IMR-90 (cell line): ENCODE data around the gene KIRREL2. TPM values are rescaled to one million over a fixed set of nuclear protein-coding genes. Genes with fewer than 3 reads are reported as not detected.

Experiments used
- ATAC-seq: fragments of 200-7000 bp; cut with Tn5 transposase; 2 replicates; pipeline ENCODE4 v1.9.1; 2020; ENCODE audit warnings: low read depth, mild to moderate bottlenecking, moderate library complexity
- BruUV-seq: library from RNA; stranded (reverse); fragments of 400-500 nt; replicated peaks from 2 replicates; lab custom pipeline; 2021; lab: Mats Ljungman, UMichigan
- CTCF ChIA-PET: fragments of 300-600 bp; formaldehyde crosslinking; extraction: SDS; loops from one replicate; lab custom pipeline; 2021; ENCODE audit warnings: antibody characterized with exemption; lab: Yijun Ruan, JAX
- POLR2A ChIA-PET: fragments of 300-600 bp; sonication (Branson Sonifier 250); formaldehyde crosslinking; loops from one replicate; lab custom pipeline; 2022; ENCODE audit warnings: antibody characterized with exemption; ENCODE audit not compliant: unreplicated experiment; lab: Charles Lee
- DNase-seq: peaks from one replicate; pipeline ENCODE4 v3.0.0; 2013
- H2AFZ ChIP-seq: replicated peaks from 2 replicates; pipeline ENCODE3; 2013; ENCODE audit warnings: low read length, mild to moderate bottlenecking; ENCODE audit not compliant: poor library complexity
- H2AK5ac ChIP-seq: 2 replicates; pipeline ENCODE4 v1.6.1; 2013; ENCODE audit warnings: low read depth, low read length, inconsistent platforms
- H2AK9ac ChIP-seq: replicated peaks from 2 replicates; pipeline ENCODE3; 2013; ENCODE audit warnings: mild to moderate bottlenecking, low read depth, low read length, moderate library complexity; ENCODE audit not compliant: poor library complexity
- H2BK120ac ChIP-seq: 2 replicates; pipeline ENCODE4 v1.6.1; 2013; ENCODE audit warnings: low read depth, low read length, inconsistent platforms
- H2BK15ac ChIP-seq: 3 replicates; pipeline ENCODE4 v1.6.1; 2013; ENCODE audit warnings: low read depth, low read length, inconsistent platforms
- H2BK20ac ChIP-seq: 2 replicates; pipeline ENCODE4 v1.6.1; 2013; ENCODE audit warnings: low read depth, mild to moderate bottlenecking, inconsistent platforms, low read length, moderate library complexity
- H2BK5ac ChIP-seq: 2 replicates; pipeline ENCODE4 v1.6.1; 2013; ENCODE audit warnings: mild to moderate bottlenecking, low read depth, low read length, inconsistent platforms; ENCODE audit not compliant: poor library complexity, severe bottlenecking
- H3K14ac ChIP-seq: replicated peaks from 2 replicates; pipeline ENCODE4 v1.6.1; 2013; ENCODE audit warnings: low read depth, low read length, inconsistent platforms
- H3K18ac ChIP-seq: 2 replicates; pipeline ENCODE4 v1.6.1; 2013; ENCODE audit warnings: low read depth, low read length, control low read depth
- H3K23ac ChIP-seq: 2 replicates; pipeline ENCODE4 v1.6.1; 2013; ENCODE audit warnings: low read depth, low read length, inconsistent platforms
- H3K27ac ChIP-seq: 2 replicates; pipeline ENCODE4 v1.5.1; 2013; ENCODE audit warnings: mild to moderate bottlenecking, control low read depth, low read length; ENCODE audit not compliant: insufficient read depth
- H3K27me3 ChIP-seq: 2 replicates; pipeline ENCODE4 v1.6.1; 2013; ENCODE audit warnings: low read length; ENCODE audit not compliant: control insufficient read depth, insufficient read depth
- H3K36me3 ChIP-seq: 2 replicates; pipeline ENCODE4 v1.6.1; 2013; ENCODE audit warnings: low read length, mixed read lengths; ENCODE audit not compliant: control insufficient read depth, insufficient read depth
- H3K4ac ChIP-seq: 2 replicates; pipeline ENCODE4 v1.6.1; 2013; ENCODE audit warnings: low read depth, low read length, inconsistent platforms
- H3K4me1 ChIP-seq: 2 replicates; pipeline ENCODE4 v1.6.1; 2013; ENCODE audit warnings: low read length, mixed read lengths; ENCODE audit not compliant: control insufficient read depth, insufficient read depth
- H3K4me2 ChIP-seq: 2 replicates; pipeline ENCODE4 v1.6.1; 2013; ENCODE audit warnings: low read depth, mild to moderate bottlenecking, control low read depth, low read length, moderate library complexity
- H3K4me3 ChIP-seq: 2 replicates; pipeline ENCODE4 v1.5.1; 2013; ENCODE audit warnings: low read depth, mild to moderate bottlenecking, control low read depth, low read length, moderate library complexity; ENCODE audit not compliant: insufficient read depth
- H3K56ac ChIP-seq: 2 replicates; pipeline ENCODE4 v1.6.1; 2013; ENCODE audit warnings: low read length, inconsistent platforms; ENCODE audit not compliant: insufficient read depth; ENCODE audit errors: extremely low read depth
- H3K79me1 ChIP-seq, 2 experiments: 2 replicates each; pipeline ENCODE4 v1.6.1; 2013; ENCODE audit warnings: low read length in 2 of 2, inconsistent platforms in 1 of 2, low read depth in 1 of 2
- H3K9ac ChIP-seq: 2 replicates; pipeline ENCODE4 v1.6.1; 2013; ENCODE audit warnings: low read depth, low read length, control low read depth
- H3K9me1 ChIP-seq: 2 replicates; pipeline ENCODE4 v1.6.1; 2013; ENCODE audit warnings: low read length, inconsistent platforms; ENCODE audit not compliant: insufficient read depth
- H3K9me3 ChIP-seq: 2 replicates; pipeline ENCODE4 v1.6.1; 2013; ENCODE audit warnings: low read length; ENCODE audit not compliant: control insufficient read depth, insufficient read depth
- H4K20me1 ChIP-seq: 2 replicates; pipeline ENCODE4 v1.6.1; 2013; ENCODE audit warnings: low read length, inconsistent platforms; ENCODE audit not compliant: insufficient read depth
- H4K5ac ChIP-seq: 2 replicates; pipeline ENCODE4 v1.6.1; 2013; ENCODE audit warnings: mild to moderate bottlenecking, low read depth, low read length, control low read depth
- H4K8ac ChIP-seq, 2 experiments: 2 replicates each; pipeline ENCODE4 v1.6.1; 2013; ENCODE audit warnings: low read depth in 2 of 2, low read length in 2 of 2, control low read depth in 1 of 2, inconsistent platforms in 1 of 2
- H4K91ac ChIP-seq: 2 replicates; pipeline ENCODE4 v1.6.1; 2013; ENCODE audit warnings: low read depth, low read length, inconsistent platforms; ENCODE audit not compliant: insufficient read depth
- BHLHE40 ChIP-seq: fragments of 150-350 bp; IDR thresholded peaks from 2 replicates; pipeline ENCODE4 v1.6.1; 2016; ENCODE audit warnings: mild to moderate bottlenecking, low read depth, low read length
- CEBPB ChIP-seq: IDR thresholded peaks from 2 replicates; pipeline ENCODE4 v1.6.1; 2012; ENCODE audit warnings: low read depth, low read length, improper control_type of control experiment
- ELK1 ChIP-seq: fragments of 150-350 bp; IDR thresholded peaks from 2 replicates; pipeline ENCODE4 v1.6.1; 2016; ENCODE audit warnings: low read depth, mild to moderate bottlenecking, low read length, moderate library complexity, borderline replicate concordance
- FOS ChIP-seq: fragments of 150-350 bp; IDR thresholded peaks from 2 replicates; pipeline ENCODE4 v1.6.1; 2016; ENCODE audit warnings: low read depth, low read length
- MAFK ChIP-seq: IDR thresholded peaks from 2 replicates; pipeline ENCODE4 v1.6.1; 2012; ENCODE audit warnings: low read depth, low read length, improper control_type of control experiment
- MAZ ChIP-seq: IDR thresholded peaks from 2 replicates; pipeline ENCODE4 v1.6.1; 2012; ENCODE audit warnings: low read depth, mild to moderate bottlenecking, low read length, improper control_type of control experiment, moderate library complexity, borderline replicate concordance
- MXI1 ChIP-seq: IDR thresholded peaks from 2 replicates; pipeline ENCODE4 v1.6.1; 2012; ENCODE audit warnings: low read depth, mild to moderate bottlenecking, low read length, moderate library complexity, borderline replicate concordance
- NFE2L2 ChIP-seq: fragments of 150-350 bp; IDR thresholded peaks from 2 replicates; pipeline ENCODE4 v1.6.1; 2016; ENCODE audit warnings: low read depth, mild to moderate bottlenecking, low read length
- POLR2A ChIP-seq: IDR thresholded peaks from 2 replicates; pipeline ENCODE4 v1.6.1; 2012; ENCODE audit warnings: mild to moderate bottlenecking, low read depth, low read length
- RAD21 ChIP-seq: IDR thresholded peaks from 2 replicates; pipeline ENCODE4 v1.6.1; 2012; ENCODE audit warnings: low read length, improper control_type of control experiment
- RFX5 ChIP-seq: IDR thresholded peaks from 2 replicates; pipeline ENCODE4 v1.8.0; 2012; ENCODE audit warnings: low read depth, mild to moderate bottlenecking, low read length, moderate library complexity
- SMC3 ChIP-seq: fragments of 150-350 bp; IDR thresholded peaks from 2 replicates; pipeline ENCODE4 v1.6.1; 2016; ENCODE audit warnings: low read depth, mild to moderate bottlenecking, antibody characterized with exemption, low read length, moderate library complexity
- USF2 ChIP-seq: fragments of 150-350 bp; IDR thresholded peaks from 2 replicates; pipeline ENCODE4 v1.6.1; 2017; ENCODE audit warnings: mild to moderate bottlenecking, antibody characterized with exemption, low read length, low read depth
- WGBS, 2 experiments: methylation state at CpG; one replicate each; pipeline versions ENCODE4 v1.1.5 to v1.1.7; 2013; ENCODE audit warnings: missing lambda C conversion rate in 2 of 2; ENCODE audit not compliant: insufficient read length in 1 of 2; ENCODE audit errors: extremely low coverage in 2 of 2; 5-methylcytosine and 5-hydroxymethylcytosine counted together
- dilution Hi-C: fragments of 300-500 bp; cut with HindIII; formaldehyde crosslinking; loops from one replicate; pipeline ENCODE4 v1.14.3; 2018; ENCODE audit warnings: low sequenced_read_pairs; ENCODE audit not compliant: unreplicated experiment
- in situ Hi-C: fragments of 300-500 bp; cut with MboI; formaldehyde crosslinking; loops from 3 replicates; pipeline ENCODE4 v1.14.3; 2019; ENCODE audit warnings: low sequenced_read_pairs, inconsistent platforms, mixed read lengths
- intact Hi-C: fragments of 100-400 bp; cut with micrococcal nuclease; formaldehyde crosslinking; loops from 2 replicates; pipeline ENCODE4 v1.10.0; 2022
- polyA plus RNA-seq, 3 experiments: library from polyadenylated mRNA; depleted of rRNA; stranded (reverse); fragments of >200 nt; gene quantifications; 2 replicates each; pipeline ENCODE4 v1.2.3, GENCODE V29; 2012; ENCODE audit warnings: low replicate concordance in 1 of 3
- total RNA-seq: library from RNA; depleted of rRNA; stranded (reverse); fragments of >200 nt; gene quantifications from 2 replicates; pipeline ENCODE4 v1.2.3, GENCODE V29; 2012

Gene KIRREL2
- total and polyA plus RNA-seq, 2 of the 4 experiments (the other 2 are of a cell fraction): not detected

DNA sequence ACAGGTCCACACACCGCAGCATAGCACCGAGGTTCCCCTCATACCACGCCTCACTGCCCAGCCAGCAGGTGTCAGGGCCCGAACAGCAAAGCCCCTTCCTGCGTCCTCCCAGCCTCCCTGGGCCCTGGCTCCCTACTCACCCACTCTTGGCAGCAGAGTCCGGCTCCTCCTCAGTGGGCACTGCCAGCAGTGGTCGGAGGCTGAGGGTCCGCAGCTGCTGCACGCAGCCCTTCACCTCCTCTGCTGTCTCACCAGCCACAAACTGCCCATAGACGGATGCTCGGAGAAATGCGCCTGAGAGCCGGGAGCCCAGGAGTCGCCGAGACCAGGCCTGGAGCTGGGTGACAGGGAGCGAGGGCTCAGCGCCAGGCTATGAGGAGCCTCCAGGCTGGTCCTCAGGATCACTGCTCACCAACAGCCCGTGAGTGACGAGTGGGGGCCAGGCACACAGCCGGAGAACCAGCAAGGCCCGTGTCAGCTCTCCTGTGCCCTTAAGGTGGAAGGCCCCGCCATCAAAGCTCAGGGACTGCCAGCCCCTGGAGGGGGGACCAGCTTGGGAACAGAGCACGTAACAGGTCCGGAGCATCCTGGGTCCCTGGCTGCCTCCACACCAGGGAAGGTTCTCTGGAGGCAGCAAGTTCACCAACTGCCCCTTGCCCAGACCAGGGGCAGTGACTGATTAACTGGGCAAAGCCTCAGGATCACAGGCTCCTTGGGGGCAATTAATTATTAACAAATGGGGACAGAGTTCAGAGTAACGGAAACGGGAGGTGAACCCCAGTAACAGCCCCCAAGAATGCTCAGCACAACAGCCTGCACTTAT, 44.3 kb upstream of the KIRREL2 start, which contains the start of gene PRODH2:
PRODH2 (minus strand) TSS at position 626 of the 823 bp plus-strand sequence; CDS start at position 586, 40 bp downstream.
- Histone ChIP-seq H3K9me1 (no peaks in the 10 kb centered on the region), H3K9ac (no peak within 1 kb of the TSS), H2AFZ (no peak within 1 kb of the TSS), H3K27ac (no peak within 1 kb of the TSS), H2BK20ac (no peak within 1 kb of the TSS), H4K5ac (no peak within 1 kb of the TSS), H2AK5ac (no peak within 1 kb of the TSS), H3K9me3 (no peaks in the 10 kb centered on the region), H3K4ac (no peak within 1 kb of the TSS), H3K4me2 (no peak within 1 kb of the TSS), H3K4me3 (no peak within 1 kb of the TSS), H3K14ac (no peak within 1 kb of the TSS), H2BK5ac (no peak within 1 kb of the TSS), H2BK15ac (no peak within 1 kb of the TSS), H2BK120ac (no peak within 1 kb of the TSS), H3K18ac (no peak within 1 kb of the TSS), H3K56ac (no peak within 1 kb of the TSS), H3K36me3 (no peaks in the 10 kb centered on the region), H4K8ac (no peak within 1 kb of the TSS), H4K20me1 (no peaks in the 10 kb centered on the region), H4K91ac (no peak within 1 kb of the TSS), H3K27me3 (peaks cover 27% of the 10 kb centered on the region), H2AK9ac (no peak within 1 kb of the TSS), H3K4me1 (no peaks in the 10 kb centered on the region), H3K79me1 (no peaks in the 10 kb centered on the region), H3K23ac (no peak within 1 kb of the TSS)
- CTCF ChIA-PET: no interaction called here
- ATAC-seq: no peak
- intact Hi-C loops: no loop called here
- DNase-seq: no peak
- in situ Hi-C loops: no loop called here
- BruUV-seq: no TSS peak
- POLR2A ChIA-PET: no interaction called here
- dilution Hi-C loops: no loop called here
- TF ChIP-seq FOS: no peak
- no peak for TF ChIP-seq ELK1
- TF ChIP-seq MAZ: no peak
- TF ChIP-seq POLR2A: no peak
- TF ChIP-seq MXI1: no peak
- no peak for TF ChIP-seq RFX5
- TF ChIP-seq RAD21: no peak
- TF ChIP-seq CEBPB: no peak
- no peak for TF ChIP-seq MAFK
- TF ChIP-seq BHLHE40: no peak
- TF ChIP-seq SMC3: no peak
- TF ChIP-seq USF2: no peak
- TF ChIP-seq NFE2L2: no peak
- 73% methylated on average over 8 of the region's 26 CpGs; no CpG with 5 or more reads in 1 of the 2 experiments for WGBS, 2 experiments
